Endothelial cell of umbilical vein (primary cell): Measurements from ENCODE around the gene SMNDC1. TPM values are rescaled to one million over a fixed set of nuclear protein-coding genes. Genes with fewer than 3 reads are reported as not detected.

ENCODE experiments used
- BruUV-seq: library from RNA; stranded (reverse); fragments of 400-500 nt; replicated peaks from 2 replicates; lab custom pipeline; 2021; lab: Mats Ljungman, UMichigan
- CTCF ChIA-PET: fragments of 300-600, 350-600 bp; sonication (Branson Sonifier 250); formaldehyde crosslinking; loops from one replicate; lab custom pipeline; 2021; ENCODE audit warnings: antibody characterized with exemption, inconsistent platforms; lab: Charles Lee
- POLR2A ChIA-PET: fragments of 300-600, 350-600 bp; sonication (Branson Sonifier 250); formaldehyde crosslinking; loops from one replicate; lab custom pipeline; 2021; ENCODE audit warnings: antibody characterized with exemption, inconsistent platforms; lab: Charles Lee
- DNase-seq: peaks from one replicate; pipeline ENCODE4 v3.0.0-alpha.2; 2011; ENCODE audit warnings: low read depth, low spot score
- FAIRE-seq: peaks from 2 replicates; lab custom pipeline; 2011; peaks lifted over from hg19 to GRCh38; lab: Jason Lieb, UNC
- H2AFZ ChIP-seq: 2 replicates; pipeline ENCODE4 v1.6.0; 2012; ENCODE audit warnings: low read depth, low read length, control low read depth, inconsistent platforms
- H3K27ac ChIP-seq: 2 replicates; pipeline ENCODE4 v1.5.1; 2011; ENCODE audit warnings: low read depth, mild to moderate bottlenecking, control low read depth, low read length, moderate library complexity; ENCODE audit not compliant: insufficient read depth
- H3K27me3 ChIP-seq, 2 experiments: 2 replicates each; pipeline versions ENCODE4 v1.6.0 to v1.6.1; 2011; ENCODE audit warnings: low read length in 2 of 2, mixed read lengths in 1 of 2; ENCODE audit not compliant: control insufficient read depth in 2 of 2, insufficient read depth in 2 of 2
- H3K36me3 ChIP-seq, 2 experiments: 2 replicates in 1 of 2; 3 replicates in 1 of 2; pipeline ENCODE4 v1.5.1; 2011; ENCODE audit warnings: low read length in 2 of 2, mild to moderate bottlenecking in 1 of 2, moderate library complexity in 1 of 2; ENCODE audit not compliant: control insufficient read depth in 2 of 2, insufficient read depth in 2 of 2; ENCODE audit errors: extremely low read depth in 1 of 2
- H3K4me1 ChIP-seq: 3 replicates; pipeline ENCODE4 v1.5.1; 2011; ENCODE audit warnings: mild to moderate bottlenecking, low read length; ENCODE audit not compliant: control insufficient read depth, insufficient read depth; ENCODE audit errors: extremely low read depth
- H3K4me2 ChIP-seq: 2 replicates; pipeline ENCODE4 v1.6.1; 2011; ENCODE audit warnings: low read length, control low read depth, mixed read lengths; ENCODE audit not compliant: insufficient read depth
- H3K4me3 ChIP-seq, 3 experiments: fragments of 200-600 bp in 1 of 3; sonication (generic), shearing (Covaris generic) in 1 of 3; replicated peaks in 1 of 3; 2 replicates each; pipeline ENCODE4 v1.5.1; 2011 to 2016; ENCODE audit warnings: control low read depth in 3 of 3, low read length in 3 of 3, mild to moderate bottlenecking in 2 of 3, inconsistent platforms in 1 of 3, low read depth in 1 of 3, moderate library complexity in 1 of 3; ENCODE audit not compliant: insufficient read depth in 1 of 3
- H3K79me2 ChIP-seq: 2 replicates; pipeline ENCODE4 v1.6.0; 2012; ENCODE audit warnings: low read length, inconsistent platforms; ENCODE audit not compliant: control insufficient read depth, insufficient read depth
- H3K9ac ChIP-seq: replicated peaks from 2 replicates; pipeline ENCODE3; 2011; ENCODE audit warnings: low read length, control low read depth; ENCODE audit not compliant: insufficient read depth; ENCODE audit errors: extremely low read depth
- H3K9me1 ChIP-seq: replicated peaks from 3 replicates; pipeline ENCODE4 v1.6.0; 2011; ENCODE audit warnings: mild to moderate bottlenecking, low read length; ENCODE audit not compliant: control insufficient read depth, insufficient read depth; ENCODE audit errors: extremely low read depth
- H3K9me3 ChIP-seq: replicated peaks from 2 replicates; pipeline ENCODE4 v1.5.1; 2012; ENCODE audit warnings: low read length, inconsistent platforms; ENCODE audit not compliant: control insufficient read depth, insufficient read depth
- H4K20me1 ChIP-seq: replicated peaks from 2 replicates; pipeline ENCODE3; 2011; ENCODE audit warnings: mild to moderate bottlenecking, low read length; ENCODE audit not compliant: control insufficient read depth, insufficient read depth; ENCODE audit errors: extremely low read depth
- EZH2 ChIP-seq: IDR thresholded peaks from 2 replicates; pipeline ENCODE4 v1.6.1; 2012; ENCODE audit warnings: borderline replicate concordance, low read depth, mild to moderate bottlenecking, moderate library complexity, low read length, inconsistent platforms; ENCODE audit not compliant: severe bottlenecking
- FOS ChIP-seq: IDR thresholded peaks from 2 replicates; pipeline ENCODE4 v1.6.1; 2011; ENCODE audit warnings: mild to moderate bottlenecking, low read length, moderate library complexity, borderline replicate concordance; ENCODE audit not compliant: insufficient read depth
- GATA2 ChIP-seq: IDR thresholded peaks from 2 replicates; pipeline ENCODE4 v1.7.0; 2011; ENCODE audit warnings: low read depth, mild to moderate bottlenecking, moderate library complexity, mixed read lengths, low read length; ENCODE audit not compliant: insufficient read length, insufficient read depth
- JUN ChIP-seq: IDR thresholded peaks from 2 replicates; pipeline ENCODE4 v1.6.1; 2011; ENCODE audit warnings: borderline replicate concordance, low read depth; ENCODE audit not compliant: insufficient read length, insufficient read depth
- MYC ChIP-seq: IDR thresholded peaks from one replicate; pipeline ENCODE4 v1.6.1; 2011; ENCODE audit warnings: mild to moderate bottlenecking, low read depth, low read length
- POLR2A ChIP-seq: IDR thresholded peaks from 2 replicates; pipeline ENCODE4 v1.6.1; 2012; ENCODE audit warnings: low read depth, mild to moderate bottlenecking, control low read depth, low read length
- POLR2AphosphoS5 ChIP-seq: IDR thresholded peaks from 2 replicates; pipeline ENCODE4 v1.6.1; 2012; ENCODE audit warnings: low read depth, mild to moderate bottlenecking, control low read depth, low read length, moderate library complexity; ENCODE audit not compliant: insufficient read depth
- dilution Hi-C: fragments of 300-500 bp; cut with MboI; formaldehyde crosslinking; loops from one replicate; pipeline ENCODE4 v1.15.0; 2019; ENCODE audit warnings: low sequenced_read_pairs; ENCODE audit not compliant: extremely low pct_ligation_motif_present
- intact Hi-C: fragments of 100-400 bp; cut with micrococcal nuclease; formaldehyde crosslinking; loops from one replicate; pipeline ENCODE4 v1.10.0; 2022
- polyA plus RNA-seq, 4 experiments: library from polyadenylated mRNA; depleted of rRNA in 3 of 4; stranded (reverse) in 3 of 4; unstranded in 1 of 4; fragments of >200 nt; gene quantifications; 2 replicates each; pipeline versions ENCODE4 v1.2.1 to v1.2.3, GENCODE V29; 2011 to 2012; ENCODE audit warnings: missing spikeins in 1 of 4
- total RNA-seq: library from RNA; stranded (reverse); gene quantifications from 2 replicates; pipeline ENCODE4 v1.2.3, GENCODE V29; 2021

Gene SMNDC1
- total and polyA plus RNA-seq, 2 donors (not counting 3 experiments of a cell fraction or from before 2014, with no cell fraction given): 7.1 to 39.3 TPM

DNA sequence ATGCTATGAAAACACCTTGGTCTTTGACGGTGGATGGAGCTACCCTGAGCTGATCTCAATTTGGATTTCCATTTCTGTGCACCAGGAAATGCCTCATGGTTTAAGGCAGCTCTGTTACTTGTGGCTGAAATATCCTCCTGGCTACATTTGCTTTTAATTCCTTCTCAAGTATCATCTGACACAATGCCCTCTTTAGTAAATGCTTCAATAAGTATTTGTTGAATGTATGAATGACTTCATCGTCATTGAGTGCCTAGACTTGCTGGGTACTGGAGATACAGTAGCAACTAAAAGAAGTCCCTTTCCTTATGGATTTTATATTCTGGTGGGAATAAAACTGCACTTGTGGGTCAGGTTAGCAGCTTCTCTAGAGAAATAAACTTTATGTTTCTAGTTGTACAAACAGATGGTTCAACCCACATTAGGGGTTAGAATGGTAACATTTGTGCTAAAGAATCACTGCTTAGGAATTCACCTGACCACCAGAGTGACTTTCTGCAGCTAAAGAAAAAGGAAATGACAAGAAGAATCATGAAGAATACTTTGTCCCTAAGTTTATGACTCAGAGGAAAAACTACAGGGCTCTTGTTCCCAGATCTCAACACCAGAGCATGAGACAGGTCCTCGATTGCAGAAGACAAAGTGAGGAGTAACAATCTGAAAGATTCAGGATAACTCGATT is 21.8 kb upstream of the SMNDC1 start:
- no peaks in the 10 kb centered on the region for H3K36me3 ChIP-seq
- peaks cover 21% of the 10 kb centered on the region for H3K4me1 ChIP-seq
- H3K9me3 ChIP-seq: no peaks in the 10 kb centered on the region
- H3K9me1 ChIP-seq: no peaks in the 10 kb centered on the region
- H4K20me1 ChIP-seq: no peaks in the 10 kb centered on the region
- H3K4me3 ChIP-seq: no peak overlapping the region
- TF ChIP-seq EZH2 (no peak), GATA2 (no peak), POLR2AphosphoS5 (peak; percentile 44), JUN (peak; percentile 64), FOS (peak; percentile 78)
- FAIRE-seq (peak; percentile 88), DNase-seq (peak; percentile 37)
- no peaks in the 10 kb centered on the region for H3K27me3 ChIP-seq
- H3K79me2 ChIP-seq: no peaks in the 10 kb centered on the region
- H2AFZ ChIP-seq: peak overlapping the region; percentile 77
- intact Hi-C loops (no loop called here), dilution Hi-C loops (no loop called here)
- POLR2A ChIA-PET: interaction anchor here (0.6 kb wide), 2 partner anchors 72 to 145 kb away, joined by 3 to 6 read pairs; no protein-coding TSS in a partner anchor
- H3K9ac ChIP-seq: no peak overlapping the region
- peak overlapping the region; percentile 67 for H3K27ac ChIP-seq
- CTCF ChIA-PET: interaction anchor here (1.0 to 5.6 kb wide), 5 partner anchors 10 to 220 kb away, joined by 3 to 39 read pairs (median 6); no protein-coding TSS in a partner anchor
- peak overlapping the region; percentile 70 for H3K4me2 ChIP-seq
- BruUV-seq: no TSS peak

DNA sequence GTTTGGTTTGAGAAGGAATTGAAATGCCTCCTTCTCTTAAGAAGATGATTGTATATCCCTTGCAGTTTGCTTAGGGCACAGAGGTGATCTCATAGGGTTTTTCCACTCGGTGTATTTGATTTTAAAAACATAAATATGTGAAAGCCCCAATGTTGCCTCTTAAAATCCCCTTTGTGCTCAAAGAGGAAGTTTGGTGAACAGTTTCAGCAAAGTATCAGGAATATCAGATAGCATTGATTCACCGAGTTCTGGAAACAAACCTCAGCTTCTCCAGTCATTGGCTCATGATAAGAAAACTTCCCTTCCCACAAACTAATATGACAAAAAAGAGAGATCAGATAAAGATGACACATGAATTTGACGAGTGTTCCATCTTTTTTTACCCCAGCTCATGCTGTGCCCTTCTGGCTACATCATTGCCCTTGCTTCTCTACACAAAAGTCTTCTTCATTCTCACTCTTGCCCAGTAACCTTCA is 20.1 kb upstream of the SMNDC1 start:
- Histone ChIP-seq H3K27me3 (no peaks in the 10 kb centered on the region), H3K4me3 (no peak overlapping the region), H2AFZ (no peak overlapping the region), H3K9ac (no peak overlapping the region), H3K9me3 (no peaks in the 10 kb centered on the region), H3K27ac (no peak overlapping the region), H4K20me1 (no peaks in the 10 kb centered on the region), H3K4me2 (no peak overlapping the region), H3K79me2 (no peaks in the 10 kb centered on the region), H3K4me1 (peaks cover 21% of the 10 kb centered on the region), H3K36me3 (no peaks in the 10 kb centered on the region), H3K9me1 (no peaks in the 10 kb centered on the region)
- CTCF ChIA-PET: interaction anchor here (1.4 to 5.6 kb wide), 4 partner anchors 12 to 222 kb away, joined by 3 to 39 read pairs (median 6); no protein-coding TSS in a partner anchor
- POLR2A ChIA-PET: no interaction called here
- FAIRE-seq (no peak), DNase-seq (no peak)
- BruUV-seq: no TSS peak
- intact Hi-C loops: no loop called here
- no peak for TF ChIP-seq POLR2AphosphoS5
- no peak for TF ChIP-seq POLR2A
- no peak for TF ChIP-seq GATA2
- no peak for TF ChIP-seq EZH2
- TF ChIP-seq MYC: no peak
- dilution Hi-C loops: no loop called here
